GM19463 (cell line): Measurements from ENCODE around the gene OSBPL5.
"Not testable (repeated sequence)": the region's sequence is repeated elsewhere in the genome, so short reads cannot be mapped to it uniquely, and the experiment has no call there.

Experiments
- ATAC-seq: cut with Tn5 transposase; IDR thresholded peaks from one replicate; pipeline ENCODE4 v1.9.1; 2021; ENCODE audit warnings: mild to moderate bottlenecking, moderate library complexity; ENCODE audit not compliant: unreplicated experiment

Gene OSBPL5

DNA sequence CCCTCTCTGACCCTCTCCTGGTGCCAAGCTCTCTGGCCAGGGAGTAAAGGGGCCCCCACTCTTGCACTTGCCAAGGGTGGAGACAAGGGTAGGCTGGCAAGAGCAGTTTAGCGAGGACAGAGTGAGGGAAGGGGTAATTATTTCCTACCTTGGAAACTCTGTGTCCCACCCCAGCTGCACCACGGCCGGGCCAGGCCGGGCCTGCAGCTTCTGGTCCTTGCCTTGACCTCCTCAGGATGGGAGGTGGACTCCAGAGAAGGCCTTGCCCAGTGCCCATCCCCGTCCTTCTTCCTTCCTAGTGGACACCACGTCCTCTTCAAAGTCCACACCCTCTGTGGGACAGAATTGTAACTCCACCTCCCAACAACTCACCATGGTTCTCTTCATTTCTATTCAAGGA is 18.4 kb upstream of the OSBPL5 start:
- ATAC-seq: no peak

DNA sequence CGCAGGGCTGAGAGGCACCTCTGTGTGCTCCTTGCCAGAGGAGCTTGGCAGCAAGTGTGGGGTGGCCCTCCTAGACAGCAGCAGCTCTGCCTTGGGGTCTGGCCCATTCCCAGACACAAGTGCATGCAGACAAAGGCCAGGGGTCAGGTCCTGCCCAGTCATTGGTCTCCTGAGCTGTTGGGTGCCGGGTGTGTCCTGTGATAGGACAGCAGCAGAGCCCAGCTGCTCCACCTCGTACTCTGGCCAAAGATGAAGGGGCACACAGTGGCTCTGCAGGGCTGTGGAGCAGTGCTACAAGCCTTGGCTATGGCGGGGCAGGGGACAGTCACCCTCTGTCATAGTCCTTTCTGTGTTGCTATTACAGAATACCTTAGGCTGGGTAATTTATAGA is 17.3 kb upstream of the OSBPL5 start:
- ATAC-seq: no peak

DNA sequence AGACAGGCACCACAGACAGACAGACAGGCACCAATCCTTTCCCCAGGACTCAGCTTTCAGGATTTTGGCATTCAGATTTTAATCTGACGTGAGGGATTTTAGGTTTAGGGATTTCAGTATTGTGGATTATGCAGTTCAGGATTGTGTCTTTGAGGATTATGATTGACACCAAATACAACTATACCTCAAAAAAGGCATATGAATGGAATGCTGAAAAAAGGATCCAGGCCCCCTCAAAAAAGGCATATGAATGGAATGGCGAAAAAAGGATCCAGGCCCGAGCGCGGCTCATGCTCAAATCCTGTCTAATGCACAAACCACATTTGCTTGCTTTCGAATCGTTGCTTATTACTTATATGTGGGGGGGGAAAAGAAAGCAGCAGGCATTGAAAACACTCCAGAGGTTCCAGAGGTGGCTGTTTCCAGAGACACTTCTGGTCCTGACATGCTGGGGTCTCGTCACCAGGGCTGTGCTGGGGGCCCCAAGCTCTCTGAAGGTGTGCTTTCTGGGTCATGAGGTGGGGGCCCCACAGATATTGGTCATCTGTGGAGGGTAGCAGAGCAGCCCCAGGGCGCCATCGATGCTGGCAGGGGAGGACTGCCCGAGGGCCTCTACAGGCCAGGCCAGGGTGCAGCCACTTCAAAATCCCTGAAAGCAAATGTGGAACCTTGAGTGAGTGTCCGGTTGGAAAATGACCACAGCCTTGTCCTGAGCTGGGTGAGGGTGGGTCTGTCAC is 16.8 kb upstream of the OSBPL5 start:
- no peak for ATAC-seq

DNA sequence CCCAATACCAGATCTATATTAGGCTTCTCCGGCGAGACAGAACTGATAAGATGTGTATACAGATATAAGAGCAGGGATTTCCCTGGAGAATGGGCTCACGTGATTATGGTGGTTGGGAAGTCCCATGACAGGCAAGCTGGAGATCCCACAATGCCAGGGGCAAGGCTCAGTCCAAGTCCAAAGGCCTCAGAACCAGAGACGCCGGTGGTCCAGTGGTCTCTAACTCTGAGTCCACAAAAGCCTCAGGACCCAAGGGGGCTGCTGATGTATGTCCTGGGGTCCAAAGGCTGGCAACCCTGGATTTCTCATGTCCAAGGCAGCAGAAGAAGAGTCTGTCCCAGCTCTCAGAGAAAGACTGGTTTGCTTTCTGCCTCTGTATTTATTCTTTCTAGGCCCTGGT is 15.8 kb upstream of the OSBPL5 start:
- no peak for ATAC-seq

DNA sequence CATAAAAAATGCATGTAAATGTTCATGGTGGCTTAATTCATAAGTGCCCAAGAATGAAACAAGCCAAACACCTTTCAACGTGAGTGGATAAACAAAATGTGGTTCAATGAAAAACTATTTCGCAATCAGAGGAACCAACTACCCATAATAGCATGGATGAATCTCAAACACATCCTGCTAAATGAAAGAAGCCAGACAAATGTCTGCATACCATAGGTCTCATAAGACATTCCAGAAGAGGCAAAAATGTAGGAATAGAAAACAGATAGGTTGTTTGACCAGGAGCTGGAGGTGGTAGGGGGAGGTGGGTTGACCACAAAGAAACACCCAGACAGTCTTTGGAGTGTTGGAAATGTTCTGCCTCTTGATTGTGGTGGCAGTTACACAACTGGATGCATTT is 13.2 kb upstream of the OSBPL5 start:
- no peak for ATAC-seq

DNA sequence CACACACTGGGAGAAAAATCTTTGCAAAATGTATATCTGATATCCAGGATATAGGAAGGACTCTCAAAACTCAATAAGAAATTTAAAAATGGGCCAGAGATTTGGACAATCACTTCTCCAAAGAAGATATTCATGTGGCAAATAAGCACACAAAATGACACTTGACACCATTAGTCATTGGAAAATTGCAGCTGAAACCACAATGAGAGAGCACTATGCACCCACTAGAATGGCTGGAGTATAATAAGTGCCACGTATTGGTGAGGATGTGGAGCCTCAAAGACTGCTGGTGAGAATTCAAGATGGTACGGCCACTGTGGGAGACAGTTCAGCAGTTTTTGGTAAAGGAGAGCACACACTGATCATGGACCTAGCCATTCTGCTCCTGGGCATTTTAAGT is 12.8 kb upstream of the OSBPL5 start:
- ATAC-seq: no peak

DNA sequence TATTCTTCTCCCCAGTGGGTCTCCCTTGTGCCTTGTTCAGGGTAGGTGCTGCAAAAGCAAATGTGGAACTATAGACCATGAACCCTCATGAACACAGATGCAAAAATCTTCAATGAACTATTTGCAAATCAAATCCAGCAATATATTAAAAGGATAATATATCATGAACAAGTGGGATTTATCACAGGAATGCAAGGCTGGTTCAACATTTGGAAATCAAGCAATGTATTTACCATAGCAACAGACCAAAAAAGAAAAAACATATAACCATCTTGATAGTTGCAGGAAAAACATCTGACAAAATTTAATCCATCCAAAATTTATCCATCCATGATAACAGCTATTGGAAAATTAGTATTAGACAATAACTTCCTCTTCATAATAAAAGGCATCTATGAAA is 11.4 kb upstream of the OSBPL5 start:
- ATAC-seq: no peak

DNA sequence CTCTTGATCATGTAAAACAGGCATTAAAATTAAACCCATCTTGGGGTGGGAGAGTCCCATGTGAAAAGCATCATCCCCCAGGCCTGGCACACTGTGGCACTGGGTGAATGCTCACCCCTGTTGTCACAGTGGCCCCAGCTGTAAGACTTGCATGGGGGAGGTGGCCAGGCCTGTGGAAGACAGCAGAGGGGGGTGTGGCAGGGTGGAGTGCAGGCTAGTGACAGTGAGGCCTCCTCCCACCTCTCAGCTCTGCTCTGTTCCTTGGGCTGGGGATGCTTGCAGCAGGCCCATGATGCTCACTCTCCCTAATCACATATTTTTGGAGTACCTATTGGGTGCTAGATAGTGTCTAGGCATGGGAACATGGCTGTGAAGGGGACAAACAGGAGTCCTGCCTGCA is 10.1 kb upstream of the OSBPL5 start:
- ATAC-seq: no peak

DNA sequence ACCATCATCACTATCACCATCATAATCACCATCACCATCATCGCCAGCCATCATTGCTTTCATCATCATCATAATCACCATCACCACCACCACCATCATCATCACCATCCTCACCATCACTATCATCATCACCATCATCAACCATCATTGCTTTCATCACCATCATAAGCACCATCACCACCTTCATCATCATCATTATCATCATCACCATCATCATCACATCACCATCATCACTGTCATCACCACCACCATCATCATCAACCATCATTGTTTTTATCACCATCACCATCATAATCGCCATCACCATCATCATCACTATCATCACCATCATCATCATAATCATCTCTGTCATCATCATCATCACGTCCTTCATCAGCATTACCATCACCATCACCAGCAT is 9.3 kb upstream of the OSBPL5 start:
- ATAC-seq: no peak

DNA sequence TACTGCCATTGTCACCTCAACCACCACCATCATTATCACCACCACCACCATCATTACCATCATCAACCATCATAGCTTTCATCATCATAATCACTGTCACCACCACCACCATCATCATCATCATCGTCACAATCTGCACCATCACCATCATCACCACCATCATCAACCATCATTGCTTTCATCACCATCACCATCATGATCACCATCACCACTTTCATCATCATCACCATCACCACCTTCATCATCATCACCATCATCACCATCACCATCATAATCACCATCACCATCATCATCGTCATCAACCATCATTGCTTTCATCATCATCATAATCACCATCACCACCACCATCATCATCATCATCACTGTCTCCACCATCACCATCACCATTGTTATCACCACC is 8.7 kb upstream of the OSBPL5 start:
- ATAC-seq: no peak

DNA sequence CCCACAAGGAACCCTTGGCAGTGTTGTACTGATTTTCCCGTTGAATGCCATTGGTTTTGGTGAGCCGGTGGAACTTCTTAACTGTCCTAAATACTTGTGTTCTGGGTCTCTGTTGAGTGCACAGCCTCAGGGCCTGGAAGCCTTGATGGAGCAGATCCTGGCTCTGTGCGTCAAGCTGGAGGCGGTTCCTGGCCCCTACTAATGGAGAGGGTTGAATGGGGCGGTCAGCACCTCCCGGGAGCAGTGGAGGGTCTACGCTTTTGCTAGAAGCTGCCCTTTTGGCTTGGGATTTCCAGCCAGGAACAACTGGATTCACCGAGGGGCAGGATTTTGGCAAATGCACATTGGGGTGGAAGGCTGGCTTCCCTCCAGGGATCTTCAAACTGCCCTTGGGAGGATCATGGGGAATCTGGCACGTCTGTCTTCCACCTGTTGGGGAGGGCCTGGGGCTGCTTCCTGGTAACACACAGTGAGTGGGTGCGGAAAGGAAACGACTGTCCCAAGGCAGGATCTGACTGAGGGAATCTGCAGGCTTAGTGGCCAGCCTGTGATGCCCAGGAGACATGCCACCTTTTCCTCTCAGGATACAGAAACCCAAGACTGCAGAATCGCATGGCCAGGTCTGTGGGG is 6.9 kb upstream of the OSBPL5 start:
- no peak for ATAC-seq

DNA sequence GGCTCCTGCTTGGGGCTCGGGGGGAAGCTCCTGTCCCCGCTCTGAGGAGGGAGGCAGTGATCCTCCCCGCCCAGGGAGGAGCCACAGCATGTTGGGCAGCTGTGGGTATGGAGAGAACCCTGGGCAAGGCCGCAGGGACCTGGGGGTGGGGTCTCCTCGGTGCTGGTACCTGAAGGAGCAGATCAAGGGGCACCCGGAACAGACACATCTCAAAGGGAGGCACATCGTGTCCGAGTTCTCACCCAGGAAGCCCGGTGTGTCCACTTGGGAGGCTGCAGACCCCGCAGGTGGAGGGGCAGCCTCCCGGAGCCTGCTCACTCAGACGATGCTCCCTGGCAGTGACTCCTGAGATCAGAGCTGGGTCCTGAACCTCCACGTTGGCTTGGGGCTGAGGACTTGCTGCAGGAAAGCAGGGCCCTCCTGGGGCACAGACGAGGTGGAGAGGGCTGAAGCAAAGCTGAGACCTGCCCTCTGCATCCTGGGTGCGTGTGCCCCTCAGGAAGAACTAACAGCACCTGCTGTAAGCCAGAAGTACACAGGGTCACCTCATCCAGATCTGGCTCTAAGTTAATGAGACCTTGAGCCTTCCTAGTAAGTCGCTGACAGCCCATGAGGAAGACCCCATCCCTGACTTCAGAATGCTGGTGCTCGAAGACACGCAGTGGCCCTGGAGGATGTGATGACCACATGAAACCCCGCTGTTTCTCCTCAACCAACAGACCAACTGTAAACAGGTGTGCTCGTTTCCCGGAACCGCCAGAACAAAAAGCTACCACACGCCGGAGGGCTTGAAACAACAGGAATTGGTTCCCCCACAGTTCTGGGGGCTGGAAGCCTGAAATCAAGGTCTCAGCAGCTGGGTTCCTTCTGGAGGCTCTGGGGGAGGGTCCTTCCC is 5.9 kb upstream of the OSBPL5 start:
- ATAC-seq: no peak

DNA sequence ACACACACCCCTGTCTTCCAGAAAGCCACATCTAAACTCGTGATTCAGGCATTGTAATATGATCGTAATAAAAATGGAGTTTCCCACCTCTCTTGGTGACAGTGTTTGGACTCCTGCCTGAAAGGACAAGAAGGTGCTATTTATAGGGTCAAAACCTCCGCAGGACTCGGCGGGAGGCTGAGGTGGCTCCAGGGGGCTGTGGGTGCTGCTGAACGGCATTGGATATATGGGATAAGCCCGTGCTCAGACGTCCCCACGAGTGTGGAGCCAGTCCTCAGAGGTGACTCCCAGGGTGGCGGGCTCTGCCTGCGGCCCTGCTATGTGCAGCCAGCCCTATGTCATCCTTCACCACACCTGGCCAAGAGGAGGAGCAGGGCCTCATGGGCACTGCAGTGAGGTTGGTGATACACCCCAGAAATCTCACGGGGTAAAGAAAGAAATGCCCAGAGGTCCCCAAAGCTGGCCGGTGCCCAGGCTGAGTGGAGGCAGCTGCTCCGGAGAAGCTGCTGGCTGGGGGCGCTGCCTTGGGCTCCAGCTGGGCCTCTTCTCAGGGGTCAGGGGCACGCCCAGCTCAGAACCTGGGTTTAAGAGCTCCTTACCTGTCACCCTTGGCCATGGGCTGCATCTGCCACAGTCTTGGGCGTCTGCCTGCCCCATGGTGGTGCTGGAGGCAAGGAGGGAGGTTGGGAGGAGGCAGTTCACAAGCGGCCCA is 5.1 kb upstream of the OSBPL5 start:
- no peak for ATAC-seq

DNA sequence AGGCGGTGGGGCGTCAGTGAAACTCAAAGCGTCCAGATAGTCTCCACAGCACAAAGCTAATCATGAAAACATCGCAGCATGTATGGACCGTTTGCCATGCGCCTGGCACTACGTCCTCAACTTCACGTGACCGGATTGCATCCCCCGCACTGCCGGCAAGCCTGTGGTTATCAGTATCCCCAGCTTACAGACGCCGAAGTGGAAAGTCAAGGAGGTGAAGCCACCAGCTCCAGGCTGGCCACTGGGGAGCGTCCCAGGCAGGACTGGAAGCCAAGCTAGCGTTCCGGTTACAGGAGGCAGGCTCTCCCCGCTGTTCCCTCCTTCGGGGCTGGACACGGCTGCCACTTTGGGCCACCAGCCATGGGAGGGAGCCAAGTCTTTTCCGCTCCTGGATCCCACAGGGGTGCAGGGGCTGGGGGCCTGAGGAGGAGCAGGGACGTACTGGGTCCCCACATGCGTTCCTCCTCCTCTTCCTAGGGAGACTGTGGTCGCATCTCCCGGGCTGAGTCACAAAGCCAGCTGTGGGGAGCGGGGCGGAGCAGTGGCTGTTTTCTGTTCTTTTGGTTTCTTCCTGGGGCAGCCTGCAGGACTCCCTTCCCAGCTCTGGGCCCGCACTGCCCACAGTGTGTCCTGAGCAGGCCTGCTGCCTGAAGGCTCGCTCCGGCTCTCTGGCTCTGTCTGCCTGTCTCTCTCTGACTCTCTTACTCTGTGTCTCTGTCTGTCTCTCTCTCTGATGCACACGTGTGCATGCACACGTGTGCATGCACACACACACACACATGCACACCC is 4.3 kb upstream of the OSBPL5 start:
- ATAC-seq: no peak

DNA sequence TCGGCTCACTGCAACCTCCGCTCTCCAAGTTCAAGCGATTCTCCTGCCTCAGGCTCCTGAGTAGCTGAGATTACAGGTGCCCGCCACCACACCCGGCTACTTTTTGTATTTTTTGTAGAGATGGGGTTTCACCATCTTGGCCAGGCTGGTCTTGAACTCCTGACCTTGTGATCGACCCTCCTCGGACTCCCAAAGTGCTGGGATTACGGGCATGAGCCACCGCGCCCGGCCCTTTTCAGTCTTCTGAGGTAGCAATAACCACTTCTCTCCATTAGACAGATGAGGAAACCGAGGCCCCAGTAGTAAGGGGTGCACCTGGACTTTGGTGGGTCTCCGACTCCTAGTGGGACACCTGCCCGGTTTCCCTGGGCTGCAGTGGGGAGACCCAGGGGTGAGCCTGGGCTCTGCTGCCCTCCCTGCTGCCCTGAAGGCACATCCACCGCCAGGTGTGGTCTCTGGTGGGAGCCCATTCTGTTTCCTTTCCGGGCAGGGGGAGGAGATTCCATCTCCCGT is 3.7 kb upstream of the OSBPL5 start:
- not testable (repeated sequence) for ATAC-seq

DNA sequence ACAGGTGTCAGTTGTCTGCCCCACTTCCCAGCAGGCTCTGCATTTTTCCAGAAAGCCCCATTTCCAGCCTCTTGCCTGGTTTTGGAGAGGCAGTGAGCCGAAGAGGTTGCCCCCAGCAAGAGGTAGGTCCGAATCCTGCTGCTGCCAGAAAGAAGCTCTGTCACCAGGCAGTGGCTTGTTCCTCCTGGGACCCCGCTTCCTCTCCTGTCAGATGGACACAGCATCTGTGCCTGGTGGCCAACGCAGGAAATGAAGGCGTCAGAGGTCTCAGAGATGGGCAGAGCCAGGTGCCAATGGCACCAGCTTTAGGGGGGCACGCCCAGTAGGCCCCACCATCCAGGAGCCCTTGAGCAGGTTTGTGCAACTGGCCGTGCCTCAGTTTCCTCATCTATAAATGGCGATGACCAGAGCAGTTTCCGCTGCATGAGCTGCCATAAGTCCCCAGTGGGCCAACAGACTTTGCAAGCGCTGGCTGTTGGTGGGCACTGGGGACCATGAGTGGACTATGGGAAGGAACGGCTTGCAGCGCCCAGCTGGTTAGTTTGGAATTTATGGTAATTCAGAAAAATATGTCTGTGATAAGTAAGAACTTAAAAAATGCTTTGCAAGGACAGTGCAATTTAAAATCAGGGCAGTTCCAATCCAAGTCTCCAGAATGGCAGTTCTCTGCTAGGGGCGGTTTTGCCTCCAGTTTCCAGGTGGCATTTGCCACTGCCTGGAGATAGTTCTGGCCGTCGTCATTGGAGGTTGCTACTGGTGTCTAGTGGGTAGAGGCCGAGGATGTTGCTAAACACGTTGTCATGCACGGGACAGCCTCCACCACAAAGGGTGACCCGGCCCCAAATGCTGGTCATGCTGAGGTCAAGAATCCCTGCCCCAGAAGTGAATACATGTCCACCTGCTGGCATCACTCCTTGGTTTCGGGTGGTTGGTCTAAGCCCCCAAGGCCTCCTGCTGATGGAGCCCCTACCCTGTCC is 2.3 kb upstream of the OSBPL5 start:
- ATAC-seq: no peak

DNA sequence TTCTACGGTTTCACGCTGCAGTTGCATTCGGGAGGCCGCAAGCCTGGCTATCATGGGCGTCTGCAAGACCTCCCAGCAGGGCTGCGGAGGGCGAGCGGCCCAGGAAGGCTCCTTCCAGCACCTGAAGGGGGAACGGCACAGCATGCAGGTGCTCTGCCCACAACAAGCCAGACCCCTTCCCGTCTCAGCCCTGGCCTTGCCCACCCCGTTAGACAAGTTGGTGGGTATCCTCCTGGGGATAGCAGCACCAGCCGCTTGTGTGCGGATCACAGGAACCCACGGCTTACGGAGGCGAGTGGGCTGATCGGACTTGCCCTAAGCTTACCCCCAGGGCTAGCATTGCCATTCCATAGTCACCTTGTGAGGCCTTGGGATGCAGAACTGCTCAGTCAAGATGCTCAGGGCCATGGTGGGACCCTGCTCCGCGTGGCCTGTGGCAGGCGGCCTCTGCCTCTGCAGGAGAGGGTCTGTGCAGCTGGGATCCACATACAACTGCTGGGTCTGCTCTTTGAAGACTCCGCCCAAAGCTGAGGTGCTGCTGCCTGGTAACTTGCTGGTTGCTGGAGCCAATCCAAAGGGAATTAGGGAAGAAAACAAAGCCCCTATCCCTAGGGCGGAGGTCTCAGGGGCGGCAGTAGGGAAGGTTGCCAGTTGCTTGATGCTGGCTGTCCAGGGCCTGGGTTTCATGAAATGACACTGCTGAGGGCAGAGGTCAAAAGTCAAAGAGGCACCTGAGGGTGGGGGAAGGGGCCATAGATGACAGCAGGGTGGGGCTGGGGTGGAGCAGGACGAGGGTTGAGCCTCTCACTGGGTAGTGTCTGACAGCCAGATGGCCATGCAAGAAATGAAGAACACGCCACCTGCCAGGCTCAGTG is 1.4 kb upstream of the OSBPL5 start:
- no peak for ATAC-seq

DNA sequence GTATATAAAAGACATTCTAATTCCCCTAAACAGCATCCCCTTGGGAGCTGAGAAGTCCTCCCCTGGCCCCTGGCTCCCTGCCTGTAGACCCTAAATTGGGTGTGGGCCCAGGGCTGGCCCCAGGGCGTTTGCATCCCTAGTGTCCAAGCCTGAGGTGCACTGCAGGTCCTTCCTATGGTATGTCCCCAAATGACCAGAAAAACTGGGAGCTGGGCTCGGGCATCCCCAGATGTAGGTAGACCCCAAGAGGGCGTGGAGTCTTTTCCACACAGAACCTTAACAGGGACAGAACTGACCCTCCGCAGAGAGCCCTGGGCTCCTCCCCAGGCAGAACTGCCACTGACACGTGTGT is 782 bp upstream of the OSBPL5 start:
- ATAC-seq: no peak
